B cell (primary cell): ENCODE results near the gene LCMT2.

Experiments
- CTCF ChIP-seq: fragments of 200-600 bp; IDR thresholded peaks from one replicate; pipeline ENCODE4 v1.8.0; 2022; ENCODE audit warnings: antibody characterized with exemption, mild to moderate bottlenecking
- EZH2 ChIP-seq: IDR thresholded peaks from 2 replicates; pipeline ENCODE4 v1.6.1; 2012; ENCODE audit warnings: borderline replicate concordance, low read depth, mild to moderate bottlenecking, moderate library complexity, low read length; ENCODE audit not compliant: insufficient read depth, poor library complexity, severe bottlenecking

GRCh38 chr15:43312378-43312777 lies 18.0 kb downstream of the LCMT2 start:
- TF ChIP-seq CTCF (no peak), EZH2 (no peak)
